ENCODE results near the gene RELN.

DNA sequence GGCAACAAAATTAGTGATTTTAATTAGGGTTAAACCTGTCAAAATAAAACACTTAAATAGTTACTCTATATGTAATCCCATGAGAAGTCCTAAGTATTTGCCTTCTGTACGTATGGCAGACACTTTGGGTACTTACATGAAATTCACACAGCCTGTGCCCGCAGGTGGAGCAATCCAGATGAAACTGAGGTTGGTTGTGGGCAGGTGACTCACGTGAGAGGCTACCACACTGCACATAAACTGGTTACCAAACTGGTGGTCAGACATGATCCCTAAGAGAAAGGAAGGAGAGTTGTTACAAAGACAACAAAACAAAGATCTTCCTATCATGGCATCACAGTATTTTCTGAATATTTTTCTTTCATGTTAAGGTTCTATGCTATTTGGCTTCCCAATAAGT, 156.1 kb downstream of the RELN start:
- TF ChIP-seq, protein P1, sequence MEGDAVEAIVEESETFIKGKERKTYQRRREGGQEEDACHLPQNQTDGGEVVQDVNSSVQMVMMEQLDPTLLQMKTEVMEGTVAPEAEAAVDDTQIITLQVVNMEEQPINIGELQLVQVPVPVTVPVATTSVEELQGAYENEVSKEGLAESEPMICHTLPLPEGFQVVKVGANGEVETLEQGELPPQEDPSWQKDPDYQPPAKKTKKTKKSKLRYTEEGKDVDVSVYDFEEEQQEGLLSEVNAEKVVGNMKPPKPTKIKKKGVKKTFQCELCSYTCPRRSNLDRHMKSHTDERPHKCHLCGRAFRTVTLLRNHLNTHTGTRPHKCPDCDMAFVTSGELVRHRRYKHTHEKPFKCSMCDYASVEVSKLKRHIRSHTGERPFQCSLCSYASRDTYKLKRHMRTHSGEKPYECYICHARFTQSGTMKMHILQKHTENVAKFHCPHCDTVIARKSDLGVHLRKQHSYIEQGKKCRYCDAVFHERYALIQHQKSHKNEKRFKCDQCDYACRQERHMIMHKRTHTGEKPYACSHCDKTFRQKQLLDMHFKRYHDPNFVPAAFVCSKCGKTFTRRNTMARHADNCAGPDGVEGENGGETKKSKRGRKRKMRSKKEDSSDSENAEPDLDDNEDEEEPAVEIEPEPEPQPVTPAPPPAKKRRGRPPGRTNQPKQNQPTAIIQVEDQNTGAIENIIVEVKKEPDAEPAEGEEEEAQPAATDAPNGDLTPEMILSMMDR (conservative IDR thresholded peaks at IDR 0.05): no peak
- TF ChIP-seq EZH2 (IDR thresholded peaks at IDR 0.05; ENCODE audit: low read depth): no peak
